HepG2 (cell line): ENCODE results near the gene PPP1R14D. TPM values are rescaled to one million over a fixed set of nuclear protein-coding genes. Genes with fewer than 3 reads are reported as not detected.
A peak's percentile ranks its signal among the peaks of the same experiment; 100 is the strongest.

Experiments used
- BHLHE40 ChIP-seq: IDR thresholded peaks from 2 replicates; pipeline ENCODE4 v1.6.1; 2011; ENCODE audit warnings: low read length, improper control_type of control experiment
- CEBPB ChIP-seq: IDR thresholded peaks from 2 replicates; pipeline ENCODE4 v1.6.1; 2011; ENCODE audit warnings: low read depth, low read length, improper control_type of control experiment, borderline replicate concordance
- MAZ ChIP-seq, 2 experiments: sonication (generic) in 1 of 2; formaldehyde crosslinking in 1 of 2; IDR thresholded peaks; 2 replicates each; pipeline versions ENCODE4 v1.5.0 to v1.6.1; 2012 to 2020; ENCODE audit warnings: low read depth in 2 of 2, mild to moderate bottlenecking in 2 of 2, borderline replicate concordance in 1 of 2, improper control_type of control experiment in 1 of 2, low read length in 1 of 2, missing genetic modification reagents in 1 of 2, moderate library complexity in 1 of 2
- MXD4 ChIP-seq: IDR thresholded peaks from 2 replicates; pipeline ENCODE4 v1.6.1; 2016; ENCODE audit warnings: mild to moderate bottlenecking, missing biosample characterization, missing genetic modification reagents
- NR1H2 ChIP-seq: sonication (generic); formaldehyde crosslinking; IDR thresholded peaks from 2 replicates; pipeline ENCODE4 v1.8.1; 2022; ENCODE audit warnings: low read depth, missing genetic modification reagents, borderline replicate concordance
- THYN1 ChIP-seq: sonication (generic); formaldehyde crosslinking; IDR thresholded peaks from 2 replicates; pipeline ENCODE4 v1.8.1; 2023; ENCODE audit warnings: low read depth, mild to moderate bottlenecking, moderate library complexity, missing genetic modification reagents, borderline replicate concordance
- ZNF605 ChIP-seq: sonication (generic); formaldehyde crosslinking; IDR thresholded peaks from 2 replicates; pipeline ENCODE4 v1.8.0; 2022; ENCODE audit warnings: mild to moderate bottlenecking, missing genetic modification reagents
- ZNF878 ChIP-seq: sonication (generic); formaldehyde crosslinking; IDR thresholded peaks from 2 replicates; pipeline ENCODE4 v1.8.1; 2023; ENCODE audit warnings: mild to moderate bottlenecking, missing genetic modification reagents, moderate library complexity
- polyA plus RNA-seq, 8 experiments: library from polyadenylated mRNA; depleted of rRNA in 3 of 8; stranded (reverse) in 7 of 8; unstranded in 1 of 8; fragments of >200 nt; fragmentation: Illumina TruSeq in 4 of 8; extraction: Trizol in 4 of 8; gene quantifications; 2 replicates each; pipeline versions ENCODE4 v1.2.1 to v1.2.3, GENCODE V29; 2011 to 2016; ENCODE audit warnings: low read depth in 4 of 8, missing spikeins in 1 of 8, mixed read lengths in 1 of 8; ENCODE audit not compliant: insufficient read depth in 1 of 8
- total RNA-seq, 5 experiments: library from RNA; depleted of rRNA; stranded (reverse); fragments of >200 nt; fragmentation: Illumina TruSeq; extraction: Trizol; gene quantifications; 2 replicates each; pipeline ENCODE4 v1.2.3, GENCODE V29; 2016; ENCODE audit warnings: low read depth in 1 of 5
- TF ChIP-seq, protein P1 (sequence below): IDR thresholded peaks from 2 replicates; pipeline ENCODE4 v1.6.1; 2016; ENCODE audit warnings: mild to moderate bottlenecking
- TF ChIP-seq, protein P2 (sequence below): IDR thresholded peaks from 2 replicates; pipeline ENCODE4 v1.6.1; 2016; ENCODE audit warnings: low read depth, borderline replicate concordance
- TF ChIP-seq, protein P3 (sequence below): sonication (generic); formaldehyde crosslinking; IDR thresholded peaks from 2 replicates; pipeline ENCODE4 v1.9.0; 2021; ENCODE audit warnings: missing genetic modification reagents, borderline replicate concordance
- TF ChIP-seq, protein P4 (sequence below): sonication (generic); formaldehyde crosslinking; IDR thresholded peaks from 2 replicates; pipeline ENCODE4 v1.5.0; 2020; ENCODE audit warnings: mild to moderate bottlenecking, missing genetic modification reagents
- TF ChIP-seq, protein P5 (sequence below), 2 experiments: sonication (generic) in 1 of 2; formaldehyde crosslinking in 1 of 2; IDR thresholded peaks; 2 replicates each; pipeline versions ENCODE4 v1.6.1 to v1.9.0; 2014 to 2022; ENCODE audit warnings: antibody characterized with exemption in 1 of 2, borderline replicate concordance in 1 of 2, inconsistent platforms in 1 of 2, low read depth in 1 of 2, missing genetic modification reagents in 1 of 2

The PPP1R14D gene
- total and polyA plus RNA-seq, 2 of the 13 experiments (the other 11 are each of a cell fraction or from before 2014, with no cell fraction given), result 0.53 to 0.55 TPM

DNA sequence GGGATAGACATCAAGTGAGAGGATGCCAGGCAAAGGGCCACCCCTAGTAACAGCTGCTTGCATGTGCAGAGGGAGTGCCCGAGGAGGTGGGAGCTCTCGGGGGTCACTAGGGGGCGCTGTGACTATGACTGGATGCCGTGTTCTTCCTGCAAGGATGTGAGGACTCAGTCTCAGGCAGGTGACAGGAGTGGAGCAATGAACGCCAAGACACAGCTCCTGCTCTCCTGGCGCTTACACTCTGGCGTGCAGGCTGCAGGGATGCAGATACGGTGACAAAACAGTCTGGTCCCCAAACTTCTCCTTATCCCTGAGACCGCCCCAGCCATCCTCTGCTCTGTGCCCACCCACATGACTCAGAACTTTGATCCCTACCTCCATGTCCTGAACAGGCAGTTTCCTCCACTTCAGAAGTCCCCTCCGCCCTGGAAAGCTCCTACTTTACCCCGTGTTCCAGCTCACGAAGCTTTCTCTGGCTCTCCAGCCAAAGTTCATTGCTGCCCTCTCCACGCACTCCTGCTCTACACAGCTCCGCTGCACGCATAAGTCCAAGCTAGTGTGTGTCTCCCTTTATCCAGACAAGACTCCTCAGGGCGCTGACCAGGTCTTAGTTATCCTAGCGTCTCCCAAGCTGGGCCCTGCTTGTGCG is 30.8 kb upstream of the PPP1R14D start (continued):
- TF ChIP-seq, protein P1, sequence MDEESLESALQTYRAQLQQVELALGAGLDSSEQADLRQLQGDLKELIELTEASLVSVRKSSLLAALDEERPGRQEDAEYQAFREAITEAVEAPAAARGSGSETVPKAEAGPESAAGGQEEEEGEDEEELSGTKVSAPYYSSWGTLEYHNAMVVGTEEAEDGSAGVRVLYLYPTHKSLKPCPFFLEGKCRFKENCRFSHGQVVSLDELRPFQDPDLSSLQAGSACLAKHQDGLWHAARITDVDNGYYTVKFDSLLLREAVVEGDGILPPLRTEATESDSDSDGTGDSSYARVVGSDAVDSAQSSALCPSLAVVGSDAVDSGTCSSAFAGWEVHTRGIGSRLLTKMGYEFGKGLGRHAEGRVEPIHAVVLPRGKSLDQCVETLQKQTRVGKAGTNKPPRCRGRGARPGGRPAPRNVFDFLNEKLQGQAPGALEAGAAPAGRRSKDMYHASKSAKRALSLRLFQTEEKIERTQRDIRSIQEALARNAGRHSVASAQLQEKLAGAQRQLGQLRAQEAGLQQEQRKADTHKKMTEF (CRISPR knock-in tag), result peak; percentile 54; the same call in 1 of the 2 replicates
- TF ChIP-seq, protein P2, sequence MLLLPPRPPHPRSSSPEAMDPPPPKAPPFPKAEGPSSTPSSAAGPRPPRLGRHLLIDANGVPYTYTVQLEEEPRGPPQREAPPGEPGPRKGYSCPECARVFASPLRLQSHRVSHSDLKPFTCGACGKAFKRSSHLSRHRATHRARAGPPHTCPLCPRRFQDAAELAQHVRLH (CRISPR knock-in tag), result 0 out of 2 replicates have a peak, but pooled peaks have one; percentile 35
- TF ChIP-seq, protein P3, sequence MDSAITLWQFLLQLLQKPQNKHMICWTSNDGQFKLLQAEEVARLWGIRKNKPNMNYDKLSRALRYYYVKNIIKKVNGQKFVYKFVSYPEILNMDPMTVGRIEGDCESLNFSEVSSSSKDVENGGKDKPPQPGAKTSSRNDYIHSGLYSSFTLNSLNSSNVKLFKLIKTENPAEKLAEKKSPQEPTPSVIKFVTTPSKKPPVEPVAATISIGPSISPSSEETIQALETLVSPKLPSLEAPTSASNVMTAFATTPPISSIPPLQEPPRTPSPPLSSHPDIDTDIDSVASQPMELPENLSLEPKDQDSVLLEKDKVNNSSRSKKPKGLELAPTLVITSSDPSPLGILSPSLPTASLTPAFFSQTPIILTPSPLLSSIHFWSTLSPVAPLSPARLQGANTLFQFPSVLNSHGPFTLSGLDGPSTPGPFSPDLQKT, result no peak
- TF ChIP-seq BHLHE40, result peak; percentile 43; the same call in 1 of the 2 replicates
- no peak for TF ChIP-seq ZNF878
- TF ChIP-seq MAZ (IDR thresholded peaks at IDR 0.05; ENCODE audit: borderline replicate concordance, low read depth, low read length), result no peak
- TF ChIP-seq MAZ (CRISPR knock-in tag; IDR thresholded peaks at IDR 0.05; ENCODE audit: low read depth), result no peak; the same call in 1 of the 2 replicates
- TF ChIP-seq, protein P4, sequence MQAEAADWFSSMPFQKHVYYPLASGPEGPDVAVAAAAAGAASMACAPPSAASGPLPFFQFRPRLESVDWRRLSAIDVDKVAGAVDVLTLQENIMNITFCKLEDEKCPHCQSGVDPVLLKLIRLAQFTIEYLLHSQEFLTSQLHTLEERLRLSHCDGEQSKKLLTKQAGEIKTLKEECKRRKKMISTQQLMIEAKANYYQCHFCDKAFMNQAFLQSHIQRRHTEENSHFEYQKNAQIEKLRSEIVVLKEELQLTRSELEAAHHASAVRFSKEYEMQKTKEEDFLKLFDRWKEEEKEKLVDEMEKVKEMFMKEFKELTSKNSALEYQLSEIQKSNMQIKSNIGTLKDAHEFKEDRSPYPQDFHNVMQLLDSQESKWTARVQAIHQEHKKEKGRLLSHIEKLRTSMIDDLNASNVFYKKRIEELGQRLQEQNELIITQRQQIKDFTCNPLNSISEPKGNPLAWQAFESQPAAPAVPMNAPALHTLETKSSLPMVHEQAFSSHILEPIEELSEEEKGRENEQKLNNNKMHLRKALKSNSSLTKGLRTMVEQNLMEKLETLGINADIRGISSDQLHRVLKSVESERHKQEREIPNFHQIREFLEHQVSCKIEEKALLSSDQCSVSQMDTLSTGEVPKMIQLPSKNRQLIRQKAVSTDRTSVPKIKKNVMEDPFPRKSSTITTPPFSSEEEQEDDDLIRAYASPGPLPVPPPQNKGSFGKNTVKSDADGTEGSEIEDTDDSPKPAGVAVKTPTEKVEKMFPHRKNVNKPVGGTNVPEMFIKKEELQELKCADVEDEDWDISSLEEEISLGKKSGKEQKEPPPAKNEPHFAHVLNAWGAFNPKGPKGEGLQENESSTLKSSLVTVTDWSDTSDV (CRISPR knock-in tag), result no peak
- TF ChIP-seq, protein P5, sequence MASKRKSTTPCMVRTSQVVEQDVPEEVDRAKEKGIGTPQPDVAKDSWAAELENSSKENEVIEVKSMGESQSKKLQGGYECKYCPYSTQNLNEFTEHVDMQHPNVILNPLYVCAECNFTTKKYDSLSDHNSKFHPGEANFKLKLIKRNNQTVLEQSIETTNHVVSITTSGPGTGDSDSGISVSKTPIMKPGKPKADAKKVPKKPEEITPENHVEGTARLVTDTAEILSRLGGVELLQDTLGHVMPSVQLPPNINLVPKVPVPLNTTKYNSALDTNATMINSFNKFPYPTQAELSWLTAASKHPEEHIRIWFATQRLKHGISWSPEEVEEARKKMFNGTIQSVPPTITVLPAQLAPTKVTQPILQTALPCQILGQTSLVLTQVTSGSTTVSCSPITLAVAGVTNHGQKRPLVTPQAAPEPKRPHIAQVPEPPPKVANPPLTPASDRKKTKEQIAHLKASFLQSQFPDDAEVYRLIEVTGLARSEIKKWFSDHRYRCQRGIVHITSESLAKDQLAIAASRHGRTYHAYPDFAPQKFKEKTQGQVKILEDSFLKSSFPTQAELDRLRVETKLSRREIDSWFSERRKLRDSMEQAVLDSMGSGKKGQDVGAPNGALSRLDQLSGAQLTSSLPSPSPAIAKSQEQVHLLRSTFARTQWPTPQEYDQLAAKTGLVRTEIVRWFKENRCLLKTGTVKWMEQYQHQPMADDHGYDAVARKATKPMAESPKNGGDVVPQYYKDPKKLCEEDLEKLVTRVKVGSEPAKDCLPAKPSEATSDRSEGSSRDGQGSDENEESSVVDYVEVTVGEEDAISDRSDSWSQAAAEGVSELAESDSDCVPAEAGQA (IDR thresholded peaks at IDR 0.05; ENCODE audit: low read depth), result no peak
- TF ChIP-seq, protein P5 (CRISPR knock-in tag; IDR thresholded peaks at IDR 0.05; ENCODE audit: borderline replicate concordance), result no peak
- no peak for TF ChIP-seq THYN1 (CRISPR knock-in tag)
- TF ChIP-seq ZNF605 (CRISPR knock-in tag), result no peak
- no peak for TF ChIP-seq CEBPB
- peak; percentile 24; the same call in 1 of the 2 replicates for TF ChIP-seq MXD4 (CRISPR knock-in tag)
- no peak for TF ChIP-seq NR1H2
